Breast epithelium (tissue), 4 donors: ENCODE results near the gene COA1. TPM values are rescaled to one million over a fixed set of nuclear protein-coding genes. Genes with fewer than 3 reads are reported as not detected.
"Not testable (repeated sequence)": the region's sequence is repeated elsewhere in the genome, so short reads cannot be mapped to it uniquely, and the experiment has no call there.

Experiments
- DNase-seq, 2 donors: peaks; one replicate each; pipeline ENCODE4 v3.0.0-alpha.2; 2019; ENCODE audit warnings: low spot score in 2 of 2
- H3K27ac ChIP-seq, 2 donors: fragments of 200-600 bp; sonication (generic) in 1 of 2; one replicate each; pipeline ENCODE4 v1.5.1; 2016 to 2019; ENCODE audit warnings: mild to moderate bottlenecking in 1 of 2
- H3K27me3 ChIP-seq, 2 donors: fragments of 200-600 bp; sonication (generic) in 1 of 2; one replicate each; pipeline versions ENCODE4 v1.5.1 to v1.6.0; 2017 to 2019; ENCODE audit warnings: control low read depth in 1 of 2, mild to moderate bottlenecking in 1 of 2
- H3K36me3 ChIP-seq: fragments of 200-600 bp; one replicate; pipeline ENCODE4 v1.5.1; 2019
- H3K4me1 ChIP-seq, 2 donors: fragments of 200-600 bp; sonication (generic); one replicate each; pipeline ENCODE4 v1.5.1; 2016 to 2019; ENCODE audit warnings: control low read depth in 1 of 2
- H3K4me3 ChIP-seq, 3 donors: fragments of 200-600 bp; sonication (generic); 1 replicate in 2 of 3; 2 replicates in 1 of 3; pipeline ENCODE4 v1.5.1; 2016 to 2019; ENCODE audit warnings: mild to moderate bottlenecking in 3 of 3, moderate library complexity in 2 of 3
- H3K9me3 ChIP-seq, 2 donors: fragments of 200-600 bp; sonication (generic) in 1 of 2; one replicate each; pipeline ENCODE4 v1.5.1; 2016 to 2019; ENCODE audit warnings: control low read depth in 1 of 2
- CTCF ChIP-seq, 3 donors: fragments of 450-650 bp; IDR thresholded peaks; one replicate each; pipeline ENCODE4 v1.5.1; 2016 to 2017; ENCODE audit warnings: antibody characterized with exemption in 3 of 3, mild to moderate bottlenecking in 3 of 3, moderate library complexity in 3 of 3
- POLR2A ChIP-seq: fragments of 450-650 bp; IDR thresholded peaks from one replicate; pipeline ENCODE4 v1.6.1; 2016; ENCODE audit warnings: antibody characterized with exemption, mild to moderate bottlenecking, moderate library complexity
- POLR2AphosphoS5 ChIP-seq, 3 donors: sonication (generic); formaldehyde crosslinking; IDR thresholded peaks; one replicate each; pipeline ENCODE4 v1.6.1; 2017; ENCODE audit warnings: antibody characterized with exemption in 3 of 3
- intact Hi-C: fragments of 100-400 bp; cut with DNase I; formaldehyde crosslinking; loops from one replicate; pipeline ENCODE4 v1.15.1; 2023; ENCODE audit warnings: low total_unique reads
- total RNA-seq, 3 donors: library from RNA; depleted of rRNA; stranded (reverse); fragments of >200 nt; gene quantifications; one replicate each; pipeline ENCODE4 v1.1.0, GENCODE V29; 2016

The COA1 gene
- total RNA-seq, 3 donors from 2014 or later, result 39.0 to 94.3 (median 91.4) TPM

GRCh38 chr7:43716598-43716997 is 12.7 kb downstream of the COA1 start:
- Histone ChIP-seq H3K36me3 (no peaks in the 10 kb centered on the region), H3K27me3 (no peaks in the 10 kb centered on the region), H3K4me1 (no peaks in the 10 kb centered on the region), H3K4me3 (no peak overlapping the region), H3K9me3 (no peaks in the 10 kb centered on the region), H3K27ac (no peak overlapping the region)
- TF ChIP-seq POLR2AphosphoS5 (IDR thresholded peaks at IDR 0.05), result no peak
- TF ChIP-seq POLR2A, result no peak
- no peak for TF ChIP-seq CTCF (IDR thresholded peaks at IDR 0.05)
- no peak for DNase-seq
- intact Hi-C loops, result no loop called here

- H3K4me1 ChIP-seq, intact Hi-C loops, H3K4me3 ChIP-seq, H3K27ac ChIP-seq, DNase-seq, H3K27me3 ChIP-seq, H3K36me3 ChIP-seq, H3K9me3 ChIP-seq: not testable (repeated sequence)
Measured at GRCh38 chr7:43715966-43716365, 13.4 kb downstream of the COA1 start.

GRCh38 chr7:43711503-43711902 is 17.8 kb downstream of the COA1 start:
- Histone ChIP-seq H3K27ac (no peak overlapping the region), H3K4me3 (no peak overlapping the region), H3K27me3 (no peaks in the 10 kb centered on the region), H3K36me3 (no peaks in the 10 kb centered on the region), H3K9me3 (no peaks in the 10 kb centered on the region), H3K4me1 (no peaks in the 10 kb centered on the region)
- intact Hi-C loops, result no loop called here
- TF ChIP-seq POLR2AphosphoS5 (IDR thresholded peaks at IDR 0.05) (no peak), POLR2A (no peak), CTCF (IDR thresholded peaks at IDR 0.05) (no peak)
- no peak for DNase-seq

- H3K27ac ChIP-seq, H3K9me3 ChIP-seq, DNase-seq, H3K4me3 ChIP-seq, intact Hi-C loops, H3K36me3 ChIP-seq, H3K27me3 ChIP-seq, H3K4me1 ChIP-seq: not testable (repeated sequence)
Measured at GRCh38 chr7:43708055-43708454, 21.3 kb downstream of the COA1 start.

GRCh38 chr7:43703573-43703972 is 25.8 kb downstream of the COA1 start:
- intact Hi-C loops, result no loop called here
- DNase-seq, result no peak
- Histone ChIP-seq H3K9me3 (no peaks in the 10 kb centered on the region), H3K27me3 (no peaks in the 10 kb centered on the region), H3K4me1 (no peaks in the 10 kb centered on the region), H3K4me3 (no peak overlapping the region), H3K36me3 (no peaks in the 10 kb centered on the region), H3K27ac (no peak overlapping the region)
- no peak for TF ChIP-seq CTCF (IDR thresholded peaks at IDR 0.05)
- TF ChIP-seq POLR2A, result no peak
- no peak for TF ChIP-seq POLR2AphosphoS5 (IDR thresholded peaks at IDR 0.05)

GRCh38 chr7:43702974-43703373 is 26.3 kb downstream of the COA1 start:
- Histone ChIP-seq H3K27me3 (no peaks in the 10 kb centered on the region), H3K27ac (no peak overlapping the region), H3K9me3 (no peaks in the 10 kb centered on the region), H3K36me3 (no peaks in the 10 kb centered on the region), H3K4me3 (no peak overlapping the region), H3K4me1 (no peaks in the 10 kb centered on the region)
- TF ChIP-seq POLR2A, result no peak
- TF ChIP-seq POLR2AphosphoS5 (IDR thresholded peaks at IDR 0.05), result no peak
- no peak for TF ChIP-seq CTCF (IDR thresholded peaks at IDR 0.05)
- DNase-seq, result no peak
- intact Hi-C loops, result no loop called here
